GM21515 (cell line): ENCODE results near the gene PPP1R36.
"Not testable (repeated sequence)": the region's sequence is repeated elsewhere in the genome, so short reads cannot be mapped to it uniquely, and the experiment has no call there.

Experiments
- ATAC-seq: cut with Tn5 transposase; IDR thresholded peaks from one replicate; pipeline ENCODE4 v1.9.1; 2021; ENCODE audit not compliant: unreplicated experiment

PPP1R36 gene

DNA sequence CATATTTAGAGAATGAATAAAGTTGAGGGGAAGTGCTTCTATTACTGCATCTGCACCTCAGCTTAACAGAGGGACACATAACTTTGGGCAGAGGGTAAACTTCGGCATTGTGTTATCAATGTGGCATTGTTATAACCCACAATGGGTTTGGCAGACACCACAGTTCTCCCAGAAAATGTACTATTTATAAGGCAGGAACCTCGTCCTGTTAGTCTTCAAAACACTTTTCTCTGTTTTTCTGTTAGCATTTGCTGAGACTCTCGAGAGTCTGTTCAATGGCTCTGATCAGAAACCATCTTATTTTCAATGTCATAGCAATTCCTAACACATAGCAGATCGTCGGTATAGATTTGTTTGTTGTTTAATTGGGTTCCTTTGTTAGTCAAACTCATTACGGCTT is 13.9 kb downstream of the PPP1R36 start:
- ATAC-seq: no peak

DNA sequence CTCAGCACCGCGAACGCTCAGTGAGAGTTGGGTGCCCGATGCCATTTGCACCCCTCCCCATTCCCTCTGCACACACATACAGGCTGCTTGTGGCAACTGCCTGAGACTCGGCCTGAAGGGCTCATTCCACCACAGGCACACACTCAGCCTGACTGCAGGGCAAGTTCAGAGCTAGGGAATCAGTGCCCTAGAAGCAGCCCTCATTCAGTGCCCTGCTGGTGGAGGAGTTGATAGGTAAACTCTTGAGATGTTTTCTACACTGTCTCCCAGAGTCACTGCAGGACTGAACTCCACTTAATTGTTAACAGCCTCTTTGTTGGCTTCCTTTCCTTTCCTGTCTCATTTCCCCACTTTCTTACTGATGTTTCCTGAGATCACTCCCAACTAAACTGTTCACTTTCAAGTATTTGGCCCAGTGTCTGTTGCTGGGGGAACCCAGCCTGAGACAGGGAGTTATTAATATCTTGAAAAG is 16.9 kb downstream of the PPP1R36 start:
- no peak for ATAC-seq

DNA sequence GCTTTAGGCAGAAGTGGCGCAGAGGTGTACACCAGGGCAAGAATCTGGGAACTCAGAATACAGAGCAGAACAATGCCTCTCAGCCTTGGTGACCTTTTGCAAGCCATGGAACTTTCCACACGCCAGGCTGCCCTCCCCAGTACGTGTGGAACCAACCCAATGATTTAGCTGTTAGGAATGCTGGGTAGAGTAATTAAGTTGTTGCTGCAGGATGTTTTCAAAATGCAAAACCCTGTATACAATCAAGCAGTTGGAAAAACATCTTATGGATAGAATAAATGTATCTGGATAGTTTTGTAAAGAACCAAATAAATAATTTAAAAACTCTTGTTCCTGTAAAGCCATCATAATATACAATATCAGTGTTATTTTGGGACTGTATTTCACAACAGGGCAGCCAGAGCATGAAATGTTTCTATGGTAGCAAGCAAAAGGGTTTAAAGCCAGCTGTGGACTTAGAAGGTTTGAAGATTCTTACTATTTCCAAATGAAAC is 19.4 kb downstream of the PPP1R36 start:
- no peak for ATAC-seq

DNA sequence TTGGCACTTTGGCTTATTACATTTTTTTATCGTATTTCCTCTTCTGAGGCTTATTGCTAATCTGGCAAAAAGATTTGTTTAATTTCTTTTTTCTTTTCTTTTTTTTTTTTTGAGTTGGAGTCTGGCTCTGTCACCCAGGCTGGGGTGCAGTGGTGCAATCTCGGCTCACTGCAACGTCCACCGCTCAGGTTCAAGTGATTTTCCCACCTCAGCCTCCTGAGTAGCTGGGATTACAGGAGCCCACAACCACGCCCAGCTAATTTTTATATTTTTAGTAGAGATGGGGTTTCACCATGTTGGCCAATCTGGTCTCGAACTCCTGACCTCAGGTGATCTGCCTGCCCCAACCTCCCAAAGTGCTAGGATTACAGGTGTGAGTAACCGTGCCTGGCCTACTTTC is 19.9 kb downstream of the PPP1R36 start:
- ATAC-seq: not testable (repeated sequence)

DNA sequence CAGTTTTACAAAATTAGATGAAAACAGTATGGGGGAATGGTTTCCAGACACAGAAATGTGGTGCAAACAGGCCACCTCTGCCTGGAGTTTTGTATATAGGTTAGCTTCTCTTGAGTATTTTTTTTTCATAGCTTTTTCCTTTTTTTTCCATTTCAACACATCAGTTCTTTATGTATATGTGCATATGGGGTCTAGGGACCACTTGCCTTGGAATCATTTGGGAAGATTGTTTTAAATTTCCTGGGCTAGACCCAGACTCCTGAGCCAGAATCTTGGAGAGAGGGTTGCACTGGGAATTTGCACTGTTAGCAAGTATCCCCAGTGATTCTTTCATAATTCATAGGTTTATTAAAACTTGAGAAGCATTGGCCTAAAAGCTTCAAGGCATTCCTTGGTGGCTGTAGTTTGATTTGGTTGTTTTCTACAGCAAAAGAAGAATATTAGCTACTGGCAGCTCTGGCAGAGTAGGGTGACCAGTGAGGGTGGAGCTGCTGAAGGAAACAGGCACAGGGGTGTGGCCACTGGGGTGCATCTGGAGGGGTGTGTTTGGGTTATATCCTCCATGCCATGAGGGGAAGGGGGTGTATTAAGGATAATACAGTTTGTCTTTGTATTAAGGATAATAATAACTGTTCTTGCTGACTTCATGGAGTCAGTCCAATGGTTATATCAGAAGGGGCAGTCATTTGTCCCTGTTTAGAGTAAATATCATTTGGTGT is 22.8 kb downstream of the PPP1R36 start:
- ATAC-seq: no peak

DNA sequence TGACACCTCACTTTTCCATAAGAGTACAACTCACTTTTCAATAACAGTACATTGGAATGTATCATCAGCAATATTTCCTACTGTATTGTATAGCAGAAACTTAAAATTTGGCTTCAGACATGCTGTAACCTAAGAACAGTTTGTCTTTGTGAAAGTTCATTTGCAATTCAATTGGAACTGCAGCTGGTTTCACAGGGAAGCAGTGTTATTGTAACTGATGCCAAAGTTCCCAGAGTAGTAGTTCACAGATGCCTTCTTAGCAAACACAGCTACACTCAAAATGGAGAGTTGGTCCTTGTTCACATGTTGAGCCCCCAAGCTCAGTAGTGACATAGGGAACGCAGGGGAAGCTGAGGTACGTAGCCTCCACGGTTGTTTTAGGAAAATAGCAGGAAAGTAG is 23.3 kb downstream of the PPP1R36 start:
- no peak for ATAC-seq

DNA sequence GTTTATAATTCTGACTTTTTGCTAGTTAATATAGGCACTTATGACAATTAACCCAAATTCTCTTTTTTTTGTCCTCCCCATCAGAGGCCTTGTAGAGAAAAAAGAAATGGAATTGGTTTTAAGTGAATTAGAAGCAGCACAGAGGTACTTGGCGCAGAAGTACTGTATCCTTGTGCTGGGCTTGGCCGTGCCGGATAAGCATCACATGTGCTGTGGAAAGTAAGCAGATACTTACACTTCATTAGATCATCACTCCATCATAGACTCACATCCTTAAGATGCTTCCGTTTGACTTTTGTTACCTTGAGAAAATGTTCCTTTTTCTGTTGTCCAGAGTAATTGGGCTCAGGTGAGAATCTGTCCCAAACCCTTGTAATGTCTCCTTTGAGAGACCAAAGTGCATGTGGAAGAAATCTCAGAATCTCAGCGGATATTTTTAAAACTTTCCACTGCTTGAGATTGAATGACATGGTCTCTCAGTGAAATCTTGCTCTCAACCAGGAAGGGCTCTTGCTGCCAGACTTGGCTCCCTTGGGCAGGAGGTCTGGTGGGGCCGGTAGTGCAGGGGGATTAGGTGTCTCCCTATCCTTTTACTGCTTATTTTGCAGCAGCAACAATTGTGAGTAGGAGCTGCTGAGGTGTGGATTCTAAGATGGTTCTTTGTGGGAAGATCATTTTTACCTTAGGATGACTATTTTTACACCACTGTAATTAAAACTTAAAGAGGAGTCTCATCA is 24.8 kb downstream of the PPP1R36 start:
- ATAC-seq: no peak

DNA sequence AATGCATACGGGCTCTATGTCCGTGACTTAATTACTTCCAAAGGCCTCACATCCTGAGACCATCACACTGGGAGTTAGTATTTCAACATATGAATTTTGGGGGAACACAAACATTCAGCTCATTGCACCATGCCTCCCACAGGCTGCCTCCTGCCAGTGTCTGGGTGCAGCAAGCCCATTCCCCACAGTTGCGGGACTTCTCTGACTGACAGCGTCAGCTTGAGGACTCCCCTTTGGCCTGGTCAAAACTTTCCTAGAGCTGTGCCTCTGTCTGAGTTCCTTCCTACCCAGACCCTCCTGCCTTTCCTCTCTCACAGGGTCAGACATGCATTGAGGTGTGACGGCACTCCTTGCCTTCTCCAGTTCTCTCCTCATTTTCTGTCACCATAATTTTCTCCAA is 27.4 kb downstream of the PPP1R36 start:
- no peak for ATAC-seq

DNA sequence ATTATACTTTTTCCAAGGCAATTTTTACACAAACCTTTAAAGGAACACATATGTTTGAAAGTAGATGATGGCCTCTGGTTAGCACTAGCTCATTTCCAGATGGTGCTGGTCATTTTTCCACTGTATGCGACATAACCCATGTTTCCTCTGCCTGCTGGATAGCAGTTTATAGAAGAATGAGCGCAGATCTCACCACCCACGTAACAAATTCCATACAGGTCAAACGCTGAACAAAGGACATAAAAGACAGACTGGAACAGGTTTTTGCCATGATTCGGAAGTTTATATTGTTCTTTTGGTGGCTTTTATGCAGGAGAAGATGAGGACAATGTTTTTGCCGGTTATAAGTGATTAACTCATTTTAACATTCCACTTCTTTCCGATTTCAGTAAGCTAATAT is 30.7 kb downstream of the PPP1R36 start:
- ATAC-seq: no peak

DNA sequence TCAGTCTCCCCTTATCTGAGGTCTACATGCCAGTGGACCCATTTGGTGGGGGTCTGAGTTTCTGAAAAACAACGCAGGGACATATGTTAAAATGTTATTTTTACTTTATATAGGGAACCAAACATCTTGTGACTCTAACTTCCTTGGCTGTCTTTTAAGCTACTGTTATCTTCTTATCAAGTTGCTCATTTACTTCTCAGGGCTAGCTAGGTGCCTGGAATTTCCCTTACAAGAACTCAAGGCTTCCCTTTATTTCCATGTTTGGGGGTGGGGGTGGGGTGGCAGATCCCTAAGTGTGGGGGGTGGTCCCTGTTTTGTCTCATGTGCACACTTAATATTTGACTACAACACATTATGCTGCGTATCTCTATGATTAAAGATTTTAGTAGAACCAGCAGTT is 31.6 kb downstream of the PPP1R36 start:
- no peak for ATAC-seq

DNA sequence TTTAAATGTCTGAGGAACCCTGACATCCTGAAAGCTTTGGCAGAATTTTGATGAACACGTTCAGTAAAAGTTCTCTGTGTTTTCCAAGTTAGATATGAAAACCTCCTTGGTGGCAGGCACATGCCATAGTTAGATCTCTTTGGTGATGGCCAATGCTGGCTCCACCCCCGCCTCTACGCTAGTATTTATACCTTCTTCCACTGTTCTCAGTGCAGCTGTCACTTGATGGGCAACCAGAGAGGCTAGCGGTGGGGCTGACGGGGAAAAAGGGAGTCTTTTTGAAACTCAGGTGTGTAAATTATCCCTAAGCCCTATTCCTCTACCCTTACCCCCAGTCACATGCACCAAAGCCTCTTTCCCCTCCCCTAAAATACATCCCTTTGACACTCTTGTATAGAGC is 32.1 kb downstream of the PPP1R36 start:
- no peak for ATAC-seq

DNA sequence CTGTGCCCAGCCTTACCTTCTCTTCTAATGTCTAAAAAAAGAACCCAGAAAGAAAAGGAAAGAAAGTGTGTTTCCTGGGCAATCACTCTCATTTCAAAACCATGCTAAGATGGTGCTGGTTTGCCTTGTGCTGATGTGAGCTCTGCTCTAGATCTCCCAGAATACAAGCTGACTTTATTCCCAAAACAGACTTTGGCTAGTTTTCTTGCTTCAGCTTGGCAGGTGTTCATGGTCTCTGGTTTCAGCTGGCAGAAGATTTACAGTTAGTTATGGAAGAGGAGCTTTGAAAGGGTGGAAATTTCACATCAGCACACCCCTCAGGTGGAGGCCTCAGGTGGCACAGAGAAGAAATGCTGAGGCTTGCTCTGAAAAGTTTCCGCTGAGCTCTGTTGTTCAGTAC is 34.4 kb downstream of the PPP1R36 start:
- ATAC-seq: no peak

DNA sequence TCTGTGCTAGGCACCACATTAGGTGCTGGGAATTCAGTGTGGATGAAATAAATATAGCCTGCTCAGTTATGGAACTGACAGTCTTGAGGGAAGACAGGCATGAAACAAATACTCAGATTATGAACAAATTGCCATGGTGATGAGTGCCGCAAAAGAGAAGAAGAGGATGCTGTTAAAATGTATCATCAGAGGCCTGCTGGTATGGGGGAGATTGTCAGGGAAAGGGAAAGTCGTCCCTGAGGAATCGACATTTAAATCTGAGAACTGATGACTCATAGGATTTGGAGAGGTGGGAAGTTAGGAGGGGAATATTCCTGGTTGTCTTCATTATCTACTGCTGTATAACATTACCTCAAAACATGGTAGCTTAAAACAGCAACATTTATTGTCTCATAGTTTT is 42.0 kb downstream of the PPP1R36 start:
- ATAC-seq: no peak

DNA sequence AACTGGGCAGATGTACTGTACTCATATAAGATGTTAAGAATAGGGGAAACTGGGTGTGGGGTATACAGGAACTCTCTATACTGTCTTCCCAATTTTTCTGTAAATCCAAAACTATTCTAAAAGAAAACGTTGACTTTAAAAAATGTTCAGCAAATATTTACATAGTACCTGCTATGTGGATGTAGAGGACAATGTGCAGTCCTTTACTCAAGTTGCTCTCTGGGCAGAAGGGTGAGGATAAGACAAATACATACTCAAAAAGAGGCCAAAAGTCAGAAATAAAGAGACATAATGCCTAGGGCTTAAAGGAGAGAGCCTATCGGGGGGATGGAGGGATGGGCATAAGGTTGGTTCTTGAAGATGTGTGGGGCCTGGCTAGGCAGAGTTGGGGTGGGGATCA is 44.7 kb downstream of the PPP1R36 start:
- no peak for ATAC-seq

DNA sequence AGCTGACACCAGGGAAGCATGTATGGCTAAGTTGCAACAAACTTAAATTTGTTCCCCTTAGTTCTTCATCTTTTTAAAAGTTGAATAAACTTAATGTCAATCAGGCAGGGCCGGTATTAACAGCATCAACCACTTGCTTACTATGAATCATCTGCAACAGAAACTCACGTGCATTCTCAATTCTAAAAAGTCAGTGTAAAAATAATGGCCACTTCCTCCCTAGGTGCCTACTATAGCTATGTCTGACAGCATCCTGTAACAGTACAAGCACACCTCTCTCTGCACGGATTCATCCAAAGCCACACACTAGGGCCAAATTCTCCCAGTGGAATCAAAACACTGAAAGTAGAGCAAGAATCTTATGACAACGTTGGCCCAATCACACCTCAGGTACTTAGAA is 48.6 kb downstream of the PPP1R36 start:
- ATAC-seq: no peak

DNA sequence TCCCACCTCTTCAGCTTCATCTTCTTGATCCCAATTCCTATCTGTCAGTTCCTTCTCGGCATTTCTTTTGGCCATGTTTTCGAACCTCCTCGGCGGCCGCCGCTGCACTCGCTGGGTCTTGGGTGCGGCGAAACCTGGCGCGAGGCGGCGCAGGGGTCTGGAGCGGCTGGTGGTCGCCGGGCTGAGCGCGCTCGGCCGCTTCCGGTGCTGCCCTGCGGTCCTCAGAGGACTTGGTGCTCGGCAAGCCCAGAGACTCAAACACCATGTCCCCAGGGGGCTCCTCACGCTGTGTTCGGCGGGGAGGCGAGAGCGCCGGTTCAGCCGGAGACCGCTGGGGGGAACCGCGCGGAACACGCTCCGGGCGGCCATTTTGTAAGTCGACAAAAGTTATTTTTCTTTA is 51.8 kb downstream of the PPP1R36 start:
- ATAC-seq: no peak

DNA sequence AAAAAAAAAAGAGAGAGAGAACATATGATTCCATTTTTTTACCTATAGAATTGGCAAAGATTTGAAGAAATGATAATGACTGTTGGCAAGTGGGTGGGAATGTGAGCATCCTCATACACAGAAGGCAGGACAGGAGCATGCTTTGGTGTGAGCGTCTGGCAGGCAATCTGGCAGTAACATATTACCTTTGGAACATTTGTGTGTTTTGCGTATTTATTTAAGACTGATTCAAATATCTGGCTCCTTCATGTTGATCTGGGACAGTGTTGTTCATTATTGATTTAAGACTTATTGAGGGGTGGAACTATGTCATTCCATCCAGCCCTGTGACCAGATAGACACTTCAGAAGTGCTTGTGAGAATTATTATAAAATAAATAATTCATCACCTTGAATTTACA is 53.1 kb downstream of the PPP1R36 start:
- no peak for ATAC-seq

DNA sequence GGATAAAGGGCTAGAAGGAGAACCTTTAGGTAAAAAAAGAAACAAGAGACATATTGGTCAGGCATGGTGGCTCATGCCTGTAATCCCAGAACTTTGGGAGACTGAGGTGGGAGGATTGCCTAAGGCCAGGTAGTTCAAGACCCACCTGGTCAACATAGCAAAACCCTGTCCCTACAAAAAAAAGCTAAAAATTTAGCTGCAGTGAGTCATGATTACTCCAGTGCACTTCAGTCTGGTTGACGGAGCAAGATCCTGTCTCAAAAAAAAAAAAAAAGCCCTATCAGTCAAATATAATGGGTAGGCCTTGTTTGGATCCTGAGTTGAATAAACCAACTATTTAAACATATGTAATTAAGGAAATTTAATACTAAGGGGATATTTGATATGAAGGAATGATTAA is 54.2 kb downstream of the PPP1R36 start:
- ATAC-seq: no peak

DNA sequence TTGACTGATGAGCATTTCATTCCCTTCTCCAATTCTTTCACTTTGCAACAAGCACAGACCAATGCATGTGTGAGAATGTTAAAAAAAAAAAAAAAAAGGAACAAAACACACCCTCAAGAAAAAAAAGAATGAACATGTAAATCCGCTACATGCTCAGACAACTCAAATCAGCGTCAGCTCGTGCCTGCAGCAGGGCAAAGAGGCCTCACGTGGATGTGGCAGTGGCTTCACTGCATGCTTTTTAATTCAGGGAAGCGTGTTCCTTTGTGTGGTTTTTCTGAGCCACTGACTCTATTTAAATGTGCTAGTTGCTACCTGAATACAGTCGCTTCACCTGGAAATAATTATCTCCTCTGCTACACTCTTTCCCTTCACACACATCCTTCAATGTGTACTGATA is 55.1 kb downstream of the PPP1R36 start:
- ATAC-seq: no peak

DNA sequence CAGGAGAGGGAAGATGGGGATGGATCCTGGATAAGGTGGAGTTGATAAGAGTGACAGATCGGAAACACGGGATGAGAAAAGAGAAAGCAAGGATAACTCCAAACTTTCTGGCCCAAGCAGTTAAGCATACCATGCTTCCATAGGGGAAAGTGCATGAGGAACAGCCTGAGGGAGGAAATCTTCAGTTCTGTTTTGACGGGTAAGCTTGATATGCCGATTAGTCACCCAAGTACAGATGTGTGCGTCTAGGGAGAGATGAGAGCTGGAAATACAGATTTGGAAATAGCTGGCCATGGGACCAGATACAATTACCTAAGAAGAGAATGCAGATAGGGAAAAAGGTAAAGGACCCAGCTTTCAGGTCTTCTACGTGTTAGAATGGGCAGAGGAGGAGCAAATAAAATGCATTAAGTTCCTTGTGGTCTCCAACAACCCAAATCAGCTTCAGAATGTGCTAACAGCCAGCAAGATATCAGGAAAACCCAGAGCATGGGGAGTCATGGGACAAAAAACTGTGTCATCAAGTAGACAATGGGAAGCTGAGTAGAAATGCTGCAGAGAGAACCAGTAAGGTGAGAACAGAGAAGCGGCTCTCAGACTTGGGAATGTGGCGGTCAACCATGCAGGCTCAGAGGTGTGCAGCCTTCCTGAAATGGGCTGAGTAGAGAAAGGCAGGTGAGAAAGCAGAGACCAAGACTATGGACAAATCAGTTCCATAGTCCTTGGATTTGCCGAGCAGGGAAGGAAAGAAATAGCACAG is 56.3 kb downstream of the PPP1R36 start:
- ATAC-seq: no peak

DNA sequence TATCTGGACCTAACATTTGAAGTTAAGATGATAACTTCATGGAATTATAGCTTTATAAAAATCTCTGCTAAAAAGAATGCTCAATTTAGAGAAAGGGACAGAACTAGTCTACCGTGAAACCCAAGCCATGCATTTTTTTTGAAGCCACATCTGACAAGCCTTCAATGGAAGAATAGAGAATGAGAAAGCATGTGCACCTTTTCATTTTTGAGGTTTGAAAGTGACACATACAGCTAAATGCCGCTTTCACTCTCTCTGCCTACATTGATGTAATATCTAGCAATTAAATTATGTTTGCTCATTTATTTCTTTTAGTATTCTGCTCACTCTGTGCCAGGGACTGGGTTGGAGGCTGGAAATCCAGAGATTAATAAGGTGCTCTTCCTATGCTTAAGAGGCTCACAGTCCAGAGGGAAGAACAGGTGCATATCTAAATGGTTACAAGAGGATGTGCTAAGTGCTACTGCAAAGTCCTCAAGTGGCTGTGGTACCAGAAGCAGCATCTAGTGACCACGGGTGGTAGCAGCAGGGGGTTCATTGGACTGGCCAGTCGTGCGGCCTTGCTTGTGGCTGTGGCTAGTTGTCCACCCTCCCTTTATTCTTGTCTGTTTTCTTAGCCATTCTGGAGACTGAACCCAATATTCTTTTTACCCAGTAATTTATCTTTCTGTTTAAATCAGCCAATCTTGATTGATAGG is 60.4 kb downstream of the PPP1R36 start:
- no peak for ATAC-seq
